BLaER1 treated with 17β-estradiol and CSF1 and Interleukin-3, amounts not matched to agents 10 nM and 100 nM (cell line): Measurements from ENCODE around the gene RELL2.

Experiments
- H3K27ac ChIP-seq, 11 experiments: shearing (Covaris generic); formaldehyde crosslinking; 2 replicates each; pipeline ENCODE4 v1.8.1; 2022
- H3K27me3 ChIP-seq, 11 experiments: shearing (Covaris generic); formaldehyde crosslinking; 2 replicates each; pipeline ENCODE4 v1.8.1; 2022
- H3K36me3 ChIP-seq, 11 experiments: shearing (Covaris generic); formaldehyde crosslinking; 2 replicates each; pipeline ENCODE4 v1.8.1; 2022
- H3K4me1 ChIP-seq, 10 experiments: shearing (Covaris generic); formaldehyde crosslinking; 2 replicates each; pipeline ENCODE4 v1.8.1; 2022
- H3K4me2 ChIP-seq, 11 experiments: shearing (Covaris generic); formaldehyde crosslinking; 2 replicates each; pipeline ENCODE4 v1.8.1; 2022
- H3K4me3 ChIP-seq, 10 experiments: shearing (Covaris generic); formaldehyde crosslinking; 2 replicates each; pipeline ENCODE4 v1.8.1; 2022
- H3K9ac ChIP-seq, 11 experiments: shearing (Covaris generic); formaldehyde crosslinking; 2 replicates each; pipeline ENCODE4 v1.8.1; 2022
- H3K9me3 ChIP-seq, 11 experiments: shearing (Covaris generic); formaldehyde crosslinking; replicated peaks in 1 of 11; 2 replicates each; pipeline ENCODE4 v1.8.1; 2022
- H4K20me1 ChIP-seq, 11 experiments: shearing (Covaris generic); formaldehyde crosslinking; 2 replicates each; pipeline ENCODE4 v1.8.1; 2022
- Cebpa-rat ChIP-seq, 11 experiments: shearing (Covaris generic); IDR thresholded peaks; 2 replicates each; pipeline ENCODE4 v1.8.1; 2022

The RELL2 gene

GRCh38 chr5:141656396-141656795 lies 19.6 kb downstream of the RELL2 start:
- TF ChIP-seq Cebpa-rat (IDR thresholded peaks at IDR 0.05) = no peak
- H3K4me1 ChIP-seq = peaks cover 6 to 15% (median 7%) of the 10 kb centered on the region in 10 experiments
- peaks cover 0 to 5% (median 0%) of the 10 kb centered on the region in 11 experiments; a peak in 2 of 22 replicates for H3K9me3 ChIP-seq
- no peak overlapping the region for H3K9ac ChIP-seq
- no peak overlapping the region; a peak in 1 of 22 replicates for H3K4me2 ChIP-seq
- H3K27ac ChIP-seq = no peak overlapping the region
- H4K20me1 ChIP-seq = peaks cover 0 to 12% (median 0%) of the 10 kb centered on the region in 11 experiments; a peak in 1 of 22 replicates
- no peaks in the 10 kb centered on the region for H3K27me3 ChIP-seq
- no peak overlapping the region for H3K4me3 ChIP-seq
- peaks cover 0 to 81% (median 29%) of the 10 kb centered on the region in 11 experiments; a peak in 14 of 22 replicates for H3K36me3 ChIP-seq

DNA sequence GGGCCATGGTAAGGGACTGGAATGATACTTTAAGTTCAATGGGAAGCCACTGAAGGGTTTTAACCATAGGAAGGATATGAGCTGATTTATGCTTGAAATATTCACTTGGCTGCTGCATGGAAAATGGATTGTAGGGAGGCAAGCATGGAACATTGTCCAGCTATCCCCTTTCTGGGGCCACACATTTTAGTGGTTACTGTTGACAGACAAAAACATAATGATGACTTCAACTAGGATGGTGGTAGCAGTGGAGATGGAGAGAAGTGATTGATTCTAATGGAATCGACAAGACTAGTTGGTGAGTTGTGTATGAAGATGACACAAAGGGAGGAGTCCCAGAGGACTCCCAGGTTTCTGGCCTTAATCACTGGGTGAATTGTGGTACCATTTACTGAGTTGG lies 20.6 kb downstream of the RELL2 start:
- Histone ChIP-seq H3K9me3 (peaks cover 0 to 5% (median 0%) of the 10 kb centered on the region in 11 experiments; a peak in 2 of 22 replicates), H3K9ac (no peak overlapping the region), H3K36me3 (peaks cover 0 to 91% (median 38%) of the 10 kb centered on the region in 11 experiments; a peak in 14 of 22 replicates), H3K27me3 (no peaks in the 10 kb centered on the region), H3K4me2 (no peak overlapping the region; a peak in 1 of 22 replicates), H3K4me3 (no peak overlapping the region), H4K20me1 (peaks cover 0 to 12% (median 0%) of the 10 kb centered on the region in 11 experiments; a peak in 1 of 22 replicates), H3K4me1 (peaks cover 0 to 9% (median 0%) of the 10 kb centered on the region in 10 experiments; a peak in 4 of 20 replicates), H3K27ac (no peak overlapping the region)
- TF ChIP-seq Cebpa-rat (IDR thresholded peaks at IDR 0.05) = no peak

GRCh38 chr5:141657937-141658545 lies 21.2 kb downstream of the RELL2 start:
- H3K27me3 ChIP-seq = no peaks in the 10 kb centered on the region
- H4K20me1 ChIP-seq = peaks cover 0 to 12% (median 0%) of the 10 kb centered on the region in 11 experiments; a peak in 1 of 22 replicates
- H3K4me3 ChIP-seq = no peak overlapping the region
- no peak for TF ChIP-seq Cebpa-rat (IDR thresholded peaks at IDR 0.05)
- H3K4me2 ChIP-seq = peak overlapping the region in 3 of 11 experiments; percentile 14 to 17 (median 16); a peak in 2 of 22 replicates
- peaks cover 0 to 9% (median 0%) of the 10 kb centered on the region in 10 experiments; a peak in 3 of 20 replicates for H3K4me1 ChIP-seq
- H3K9me3 ChIP-seq = peaks cover 0 to 5% (median 0%) of the 10 kb centered on the region in 11 experiments; a peak in 2 of 22 replicates
- H3K36me3 ChIP-seq = peaks cover 0 to 97% (median 44%) of the 10 kb centered on the region in 11 experiments; a peak in 14 of 22 replicates
- no peak overlapping the region for H3K9ac ChIP-seq
- no peak overlapping the region for H3K27ac ChIP-seq

GRCh38 chr5:141662028-141662427 lies 25.2 kb downstream of the RELL2 start:
- Histone ChIP-seq H3K27ac (no peak overlapping the region), H3K27me3 (no peaks in the 10 kb centered on the region), H3K4me2 (no peak overlapping the region), H3K4me1 (peaks cover 0 to 15% (median 5%) of the 10 kb centered on the region in 10 experiments; a peak in 9 of 20 replicates), H3K9ac (no peak overlapping the region), H3K4me3 (no peak overlapping the region), H4K20me1 (peaks cover 0 to 12% (median 0%) of the 10 kb centered on the region in 11 experiments; a peak in 2 of 22 replicates), H3K9me3 (peaks cover 0 to 5% (median 0%) of the 10 kb centered on the region in 11 experiments; a peak in 2 of 22 replicates), H3K36me3 (peaks cover 0 to 83% (median 40%) of the 10 kb centered on the region in 11 experiments; a peak in 14 of 22 replicates)
- TF ChIP-seq Cebpa-rat (IDR thresholded peaks at IDR 0.05) = no peak

GRCh38 chr5:141663506-141663905 lies 26.7 kb downstream of the RELL2 start:
- Histone ChIP-seq H3K27ac (no peak overlapping the region), H3K9ac (peak overlapping the region in 1 of 11 experiments; percentile 4; a peak in 1 of 22 replicates), H3K9me3 (peaks cover 0 to 5% (median 0%) of the 10 kb centered on the region in 11 experiments; a peak in 2 of 22 replicates), H3K36me3 (peaks cover 0 to 75% (median 35%) of the 10 kb centered on the region in 11 experiments; a peak in 13 of 22 replicates), H3K4me3 (no peak overlapping the region), H3K4me2 (no peak overlapping the region), H3K4me1 (peaks cover 0 to 7% (median 5%) of the 10 kb centered on the region in 10 experiments; a peak in 9 of 20 replicates), H4K20me1 (peaks cover 0 to 12% (median 0%) of the 10 kb centered on the region in 11 experiments; a peak in 2 of 22 replicates), H3K27me3 (no peaks in the 10 kb centered on the region)
- TF ChIP-seq Cebpa-rat (IDR thresholded peaks at IDR 0.05) = no peak

DNA sequence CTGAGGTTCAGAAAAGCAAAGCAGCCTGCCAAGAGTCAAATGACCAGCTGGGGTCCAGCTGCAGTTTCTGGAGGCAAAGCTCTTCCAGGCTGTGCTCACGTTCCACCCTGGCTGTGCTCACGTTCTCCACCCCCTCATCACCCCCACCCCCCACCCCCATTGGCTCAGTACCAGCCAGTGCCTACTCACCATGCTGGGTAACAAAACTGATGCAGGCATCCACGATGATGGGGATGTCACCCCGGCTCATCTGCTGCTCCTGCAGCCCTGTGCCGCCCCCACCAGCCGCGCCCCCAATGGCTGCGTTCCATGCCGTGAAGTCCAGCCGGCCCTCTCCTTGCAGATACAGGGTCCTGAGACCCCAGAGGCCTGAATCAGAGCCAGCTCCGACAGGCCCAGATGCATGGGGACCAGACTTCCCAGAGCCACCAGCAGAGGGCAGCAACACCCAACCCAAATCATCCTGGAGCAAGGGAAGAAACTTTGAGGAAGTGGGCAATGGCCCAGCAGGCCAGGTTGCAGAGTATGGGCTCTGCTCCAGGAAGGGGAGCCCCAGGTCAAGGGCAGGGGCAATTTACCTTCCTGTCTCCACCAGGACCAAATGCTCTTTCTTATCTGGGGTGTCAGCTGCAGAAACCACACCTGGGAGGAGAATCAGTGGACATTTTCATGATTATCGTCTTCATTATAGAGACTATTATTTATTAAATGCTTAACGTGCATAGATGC lies 28.1 kb downstream of the RELL2 start:
- H3K4me3 ChIP-seq = no peak overlapping the region
- H3K27ac ChIP-seq = no peak overlapping the region
- no peak for TF ChIP-seq Cebpa-rat (IDR thresholded peaks at IDR 0.05)
- H4K20me1 ChIP-seq = peaks cover 0 to 22% (median 0%) of the 10 kb centered on the region in 11 experiments; a peak in 3 of 22 replicates
- no peaks in the 10 kb centered on the region for H3K9me3 ChIP-seq
- peaks cover 0 to 7% (median 5%) of the 10 kb centered on the region in 10 experiments; a peak in 9 of 20 replicates for H3K4me1 ChIP-seq
- no peak overlapping the region for H3K9ac ChIP-seq
- H3K27me3 ChIP-seq = no peaks in the 10 kb centered on the region
- peak overlapping the region in 3 of 11 experiments; percentile 18 to 36 (median 31); a peak in 3 of 22 replicates for H3K4me2 ChIP-seq
- H3K36me3 ChIP-seq = peaks cover 0 to 75% (median 27%) of the 10 kb centered on the region in 11 experiments; a peak in 13 of 22 replicates

DNA sequence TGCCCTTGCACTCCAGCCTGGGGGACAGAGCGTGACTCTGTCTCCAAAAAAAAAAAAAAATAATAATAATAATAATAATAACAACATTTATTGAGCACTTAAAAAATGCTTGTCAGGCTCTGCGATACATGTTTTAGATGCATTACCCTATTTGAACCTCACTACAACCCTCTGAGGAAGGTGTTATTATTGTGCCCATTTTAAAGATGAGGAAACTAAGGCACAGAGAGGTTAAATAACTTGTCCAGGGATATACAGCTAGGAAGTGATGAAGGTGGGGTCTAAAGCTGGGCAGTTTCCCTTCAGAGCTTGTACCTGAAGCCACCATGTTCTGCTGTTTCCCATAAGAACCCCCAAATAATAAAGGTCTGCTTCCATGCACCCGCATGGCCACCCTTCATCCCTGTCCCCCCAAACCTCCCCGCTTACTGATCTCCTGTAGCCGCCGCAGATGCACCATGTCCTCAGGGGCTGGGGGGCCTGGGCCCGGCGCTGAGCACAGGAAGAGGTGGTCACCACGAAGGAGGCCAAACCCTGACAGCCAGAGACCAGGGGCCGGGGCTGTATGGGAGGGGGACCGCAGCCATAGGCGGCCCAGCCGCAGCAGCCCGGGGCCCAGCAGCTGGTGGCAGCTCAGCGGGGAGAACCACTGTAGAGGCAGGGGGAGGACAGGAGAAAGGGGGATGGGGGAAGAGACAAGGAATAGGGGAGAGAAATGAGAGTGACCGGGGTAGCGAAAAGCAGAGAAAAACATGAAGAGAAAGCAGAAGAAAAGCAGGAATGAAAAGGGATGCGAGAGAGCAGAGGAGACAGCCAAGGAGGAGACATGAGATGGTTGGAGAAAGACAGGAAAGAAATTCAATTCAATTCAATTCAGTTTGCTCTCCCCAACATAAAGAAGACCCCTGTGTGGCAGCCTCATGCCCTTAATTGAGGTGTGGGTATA lies 29.5 kb downstream of the RELL2 start:
- no peak overlapping the region for H3K4me2 ChIP-seq
- no peaks in the 10 kb centered on the region for H3K9me3 ChIP-seq
- peaks cover 0 to 78% (median 25%) of the 10 kb centered on the region in 11 experiments; a peak in 13 of 22 replicates for H3K36me3 ChIP-seq
- peaks cover 0 to 35% (median 0%) of the 10 kb centered on the region in 11 experiments; a peak in 3 of 22 replicates for H4K20me1 ChIP-seq
- H3K27ac ChIP-seq = no peak overlapping the region
- H3K9ac ChIP-seq = no peak overlapping the region
- peaks cover 0 to 7% (median 5%) of the 10 kb centered on the region in 10 experiments; a peak in 9 of 20 replicates for H3K4me1 ChIP-seq
- H3K4me3 ChIP-seq = no peak overlapping the region
- no peaks in the 10 kb centered on the region for H3K27me3 ChIP-seq
- no peak for TF ChIP-seq Cebpa-rat (IDR thresholded peaks at IDR 0.05)
